HG03039 (cell line): ENCODE results near the gene PPM1M.
A peak's percentile ranks its signal among the peaks of the same experiment; 100 is the strongest.

Source experiments
- ATAC-seq: cut with Tn5 transposase; IDR thresholded peaks from one replicate; pipeline ENCODE4 v1.9.1; 2021; ENCODE audit warnings: mild to moderate bottlenecking, moderate library complexity; ENCODE audit not compliant: unreplicated experiment

PPM1M gene

GRCh38 chr3:52230461-52230860 lies 15.1 kb upstream of the PPM1M start:
- no peak for ATAC-seq

- no peak for ATAC-seq
These were observed 14.6 kb upstream of the PPM1M start for GRCh38 chr3:52230889-52231499.

GRCh38 chr3:52231502-52232278 lies 13.9 kb upstream of the PPM1M start:
- ATAC-seq = peak; percentile 41

DNA sequence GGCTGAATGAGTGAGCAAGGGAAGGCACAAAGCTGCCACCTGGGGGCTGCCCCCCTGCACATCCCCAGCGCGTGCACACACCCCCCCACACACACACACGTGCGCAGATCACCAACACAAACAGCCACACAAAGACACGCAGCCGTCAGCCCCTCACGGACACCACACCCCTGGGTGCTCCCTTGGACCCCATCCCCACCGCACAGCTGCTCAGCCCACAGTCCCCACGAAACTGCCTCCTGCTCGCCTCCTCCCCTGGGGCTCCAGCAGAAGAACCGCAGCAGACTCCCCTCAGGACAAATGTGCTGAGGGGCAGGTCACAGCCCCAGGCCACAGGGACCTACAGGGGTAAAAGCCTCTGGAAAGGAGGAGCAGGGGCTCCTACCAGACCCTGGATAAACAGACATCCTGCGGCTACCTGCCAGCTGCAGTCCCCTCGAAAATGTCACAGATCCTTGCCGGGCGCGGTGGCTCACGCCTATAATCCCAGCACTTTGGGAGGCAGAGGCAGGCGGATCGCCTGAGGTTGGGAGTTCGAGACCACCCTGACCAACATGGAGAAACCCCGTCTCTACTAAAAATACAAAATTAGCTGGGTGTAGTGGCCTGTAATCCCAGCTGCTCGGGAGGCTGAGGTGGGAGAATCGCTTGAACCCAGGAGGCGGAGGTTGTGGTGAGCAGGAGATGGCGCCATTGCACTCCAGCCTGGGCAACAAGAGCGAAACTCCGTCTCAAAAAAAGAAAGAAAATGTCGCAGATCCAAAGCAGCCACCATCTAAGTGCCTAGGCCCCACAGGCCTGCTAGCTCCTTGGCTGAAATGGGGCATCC lies 13.1 kb upstream of the PPM1M start:
- ATAC-seq = no peak

DNA sequence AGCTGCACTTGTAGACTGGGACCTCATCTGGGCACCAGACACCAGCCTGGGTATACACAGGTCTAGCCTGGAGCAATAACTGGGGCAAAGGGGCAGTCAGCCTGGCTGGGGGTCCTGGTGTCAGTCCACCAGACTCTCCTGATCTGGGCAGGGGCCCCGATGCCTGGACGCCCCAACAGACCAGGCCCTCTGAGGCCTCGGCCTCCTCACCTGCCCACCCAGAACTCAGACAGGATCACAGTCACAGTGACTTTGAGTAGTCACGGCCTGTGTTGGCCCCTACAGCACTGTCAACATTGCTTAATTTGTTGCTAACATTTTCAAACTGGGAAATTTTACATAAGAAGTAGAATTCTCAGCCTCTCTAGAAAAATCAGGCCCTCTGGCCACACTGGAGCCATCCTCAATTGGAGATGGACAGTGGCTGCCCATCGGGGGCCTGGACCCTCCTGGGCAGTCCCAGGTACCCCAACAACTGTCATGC lies 12.4 kb upstream of the PPM1M start:
- ATAC-seq = no peak

DNA sequence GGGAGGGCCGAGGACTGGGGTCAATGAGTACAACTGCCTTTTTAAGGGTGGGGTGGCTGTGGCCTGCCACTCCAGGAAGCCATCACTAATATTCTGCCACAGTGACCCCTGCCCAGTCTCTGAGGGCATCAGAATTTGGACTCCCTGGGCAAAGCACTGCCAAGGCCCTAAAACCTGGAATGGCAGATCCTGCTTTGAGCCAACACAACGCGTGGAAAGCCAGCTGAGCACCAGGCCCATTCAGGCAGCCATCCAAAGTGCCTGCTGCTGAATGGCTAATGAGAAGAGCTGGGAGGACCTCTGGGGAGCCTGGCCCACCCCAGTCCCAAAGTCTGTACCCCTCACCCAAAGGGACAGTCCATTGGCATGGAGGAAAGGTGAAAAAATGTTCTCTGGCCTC lies 11.6 kb upstream of the PPM1M start:
- ATAC-seq = no peak

- ATAC-seq = no peak
These were observed 10.8 kb upstream of the PPM1M start for GRCh38 chr3:52234516-52235447.

- ATAC-seq = no peak
These were observed 9.1 kb upstream of the PPM1M start for GRCh38 chr3:52236424-52236886.

DNA sequence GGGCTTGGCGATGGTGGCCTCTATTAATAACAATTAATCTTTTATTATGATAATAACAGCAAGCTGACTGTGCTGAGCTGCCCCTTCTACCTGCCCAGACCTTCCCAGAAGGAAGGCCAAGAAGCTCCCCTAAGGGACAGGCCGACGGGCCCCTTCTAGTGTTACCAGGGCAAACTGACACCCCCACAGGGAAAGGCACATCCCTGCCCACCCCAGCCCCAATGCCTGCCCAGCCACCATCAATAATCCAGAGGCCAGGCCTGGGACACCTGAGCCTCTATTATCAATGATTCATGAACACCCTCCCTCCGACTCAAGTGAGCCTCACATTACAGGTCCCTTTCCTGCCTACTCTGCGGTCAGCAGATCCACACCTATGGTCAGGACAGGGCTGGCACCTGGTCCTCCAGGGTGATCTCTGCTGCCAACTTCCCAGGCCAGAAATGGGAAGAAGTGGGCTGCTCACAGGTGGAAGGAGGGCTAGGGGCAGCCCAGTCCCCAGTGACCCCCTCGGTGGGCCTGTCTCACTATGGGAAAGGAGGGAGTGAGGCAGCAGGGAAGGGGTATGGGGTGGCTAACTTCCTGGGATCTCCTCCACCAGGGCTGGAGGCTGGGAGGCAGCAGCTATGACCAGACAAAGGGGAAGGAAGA lies 8.4 kb upstream of the PPM1M start:
- no peak for ATAC-seq

DNA sequence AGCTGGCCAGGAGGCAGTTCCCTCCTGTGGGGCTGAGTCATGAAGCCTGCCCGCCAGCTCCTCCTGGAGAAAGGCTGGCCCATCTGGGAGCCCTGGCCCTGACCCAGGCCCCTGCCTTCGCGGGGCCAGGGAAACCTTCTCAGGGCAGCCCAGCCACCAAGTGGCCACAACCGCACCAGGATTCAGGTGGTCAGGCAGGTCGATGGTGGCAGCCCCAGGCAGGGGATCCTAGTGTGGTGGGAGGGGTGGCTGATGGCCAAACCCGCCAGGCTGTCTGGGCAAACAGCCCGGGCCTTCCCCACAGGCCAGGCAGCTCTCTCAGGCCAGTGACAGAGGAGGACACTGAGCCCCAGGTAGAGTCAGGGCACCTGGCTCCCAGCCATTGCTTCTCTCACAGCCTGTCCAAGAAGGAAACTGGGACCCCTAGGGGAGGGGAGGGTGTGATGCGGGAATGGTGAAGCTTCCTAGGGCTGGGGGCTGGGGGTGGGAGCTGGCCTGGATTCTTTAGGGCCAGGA lies 7.8 kb upstream of the PPM1M start:
- ATAC-seq = no peak

- peak; percentile 2 for ATAC-seq
These were observed 7.3 kb upstream of the PPM1M start for GRCh38 chr3:52238193-52238760.

DNA sequence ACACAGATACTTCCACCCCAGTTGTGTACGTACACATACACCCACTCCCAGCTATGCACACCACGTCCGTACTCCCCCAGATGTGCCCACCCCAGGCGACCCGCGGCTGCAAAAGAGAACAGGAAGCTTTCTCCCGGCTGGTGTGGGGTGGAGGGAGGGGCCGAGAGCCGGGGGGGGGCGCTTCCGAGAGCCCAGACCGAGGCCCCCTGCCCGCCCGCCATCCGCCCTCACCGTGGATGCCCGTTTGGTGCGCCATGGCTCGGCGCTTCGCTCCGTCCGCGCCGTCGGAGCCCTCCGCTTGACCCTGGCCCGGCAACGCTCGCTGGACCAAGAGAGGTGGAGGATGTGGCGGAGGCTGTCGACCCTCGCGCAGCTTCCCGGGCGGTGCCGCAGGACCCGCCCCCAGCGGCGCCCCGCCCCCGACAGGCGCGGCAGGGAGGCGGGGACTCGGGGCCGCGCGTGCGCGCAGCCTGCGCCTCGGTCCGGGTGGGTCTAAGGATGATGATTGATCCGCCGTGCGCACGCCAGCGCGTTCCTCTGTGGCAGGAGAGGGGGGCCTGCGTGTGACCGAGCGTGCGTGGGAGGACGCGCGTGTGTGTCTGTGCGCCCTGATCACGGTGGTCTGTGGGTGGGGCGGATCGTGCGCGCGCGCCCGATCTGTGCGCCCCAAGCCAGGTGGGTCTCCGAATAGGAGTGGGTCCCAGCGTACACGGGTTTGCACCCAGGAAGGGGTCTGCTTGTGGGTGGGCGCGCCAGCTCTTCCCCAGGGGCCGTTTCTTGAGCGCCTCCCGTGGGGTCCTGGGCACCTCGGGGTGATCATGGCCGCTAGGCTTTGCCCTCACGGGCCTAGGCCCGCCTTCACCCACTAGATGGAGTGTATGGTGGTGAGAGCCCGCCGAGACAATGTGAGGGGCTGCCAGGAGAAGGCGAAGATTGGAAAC lies 6.5 kb upstream of the PPM1M start, which contains the start of gene TWF2:
TWF2 (minus strand) TSS at position 398 of the 941 bp plus-strand sequence; CDS start at position 256, 142 bp downstream.
- peak; percentile 62 for ATAC-seq

DNA sequence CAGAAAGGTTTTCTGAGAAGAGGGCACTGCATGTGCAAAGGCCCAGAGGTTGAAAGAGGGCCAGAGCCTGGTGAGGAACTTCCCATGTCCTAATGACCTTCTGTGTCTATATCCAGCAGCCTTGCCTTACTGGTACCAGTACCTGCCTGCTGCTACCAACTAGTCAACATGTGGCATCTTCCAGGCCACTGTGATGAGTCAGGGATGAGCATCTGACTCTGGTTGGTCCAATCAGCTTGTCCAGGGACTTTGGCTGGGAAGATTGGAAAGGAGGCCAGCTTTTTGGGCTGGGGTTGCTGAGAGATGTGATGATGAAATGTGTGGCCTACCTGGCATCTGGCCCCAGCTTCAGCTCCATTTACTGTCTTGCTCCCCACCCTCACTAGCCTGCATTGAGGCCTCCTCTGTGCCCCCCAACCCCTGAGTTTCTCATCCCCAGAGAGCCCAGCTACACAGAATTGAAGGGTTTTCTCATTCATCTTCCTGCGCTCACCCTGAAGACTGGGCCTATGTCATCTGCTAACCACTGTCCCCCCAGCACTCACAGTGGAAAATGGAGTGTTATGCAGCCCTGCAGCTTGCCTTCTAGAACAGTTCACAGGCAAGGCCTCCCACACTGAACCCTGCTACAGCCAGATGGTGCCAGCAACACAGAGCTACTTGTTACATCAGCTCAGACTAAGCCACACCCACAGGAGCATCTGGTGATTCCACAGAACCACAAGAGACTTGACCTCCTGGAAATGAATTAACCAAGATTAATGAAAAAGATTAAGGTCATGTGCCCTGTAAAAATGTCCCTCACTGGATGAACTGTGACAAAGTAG lies 5.3 kb upstream of the PPM1M start:
- ATAC-seq = no peak

GRCh38 chr3:52240886-52241370 lies 4.6 kb upstream of the PPM1M start:
- no peak for ATAC-seq

GRCh38 chr3:52242039-52242438 lies 3.5 kb upstream of the PPM1M start:
- ATAC-seq = no peak

DNA sequence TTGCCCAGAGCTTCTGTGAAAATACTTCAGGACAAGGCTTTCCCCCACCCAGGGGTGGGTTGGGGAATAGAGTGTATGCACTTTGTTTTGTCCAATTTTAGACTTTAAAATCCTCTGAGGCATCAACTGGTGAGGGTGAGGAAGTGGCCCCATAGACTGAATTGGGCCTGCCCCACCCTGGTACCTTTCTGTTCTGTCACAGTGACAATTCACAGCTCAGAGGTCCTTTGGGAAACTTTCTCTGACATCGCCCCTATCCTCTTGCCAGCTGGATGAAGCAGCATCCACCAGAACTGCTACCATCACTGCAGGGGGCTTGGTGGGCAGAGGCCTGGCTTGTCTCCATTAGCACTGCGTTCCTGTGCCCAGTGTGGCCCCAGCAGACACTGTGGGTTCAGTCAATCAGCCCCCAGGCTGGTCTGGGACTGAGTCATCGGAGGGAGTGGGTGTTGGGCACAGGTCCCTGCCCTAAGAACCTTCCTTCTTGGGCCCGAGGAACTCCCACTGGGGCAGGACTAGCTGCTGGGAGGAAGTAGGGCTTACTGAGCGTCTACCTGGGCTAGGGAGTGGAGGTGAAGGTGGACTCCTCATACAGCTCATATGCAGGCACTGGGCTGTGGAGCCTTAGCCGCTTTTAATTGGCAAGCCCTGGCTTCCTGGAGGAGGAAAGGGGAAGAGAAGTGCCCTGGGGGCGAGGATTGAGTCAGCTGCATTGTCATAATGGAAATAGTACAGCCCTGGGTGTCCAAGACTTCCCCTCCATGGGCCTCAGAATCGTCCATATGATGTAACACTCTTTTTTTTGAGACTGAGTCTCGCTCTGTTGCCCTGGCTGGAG lies 1.5 kb upstream of the PPM1M start:
- peak; percentile 22 for ATAC-seq
